Activated CD4-positive, CD25-positive, alpha-beta regulatory T cell treated with anti-CD3 and anti-CD28 coated beads, Interleukin-2, amount 50 U/mL, for 24 hours (primary cell): ENCODE data around the gene MITF.

ENCODE experiments used
- ATAC-seq, 2 donors: fragments of 150-1000 bp; cut with Tn5 transposase; one replicate each; pipeline ENCODE4 v1.10.0; 2021; ENCODE audit warnings: mild to moderate bottlenecking in 1 of 2, moderate library complexity in 1 of 2

Gene MITF

DNA sequence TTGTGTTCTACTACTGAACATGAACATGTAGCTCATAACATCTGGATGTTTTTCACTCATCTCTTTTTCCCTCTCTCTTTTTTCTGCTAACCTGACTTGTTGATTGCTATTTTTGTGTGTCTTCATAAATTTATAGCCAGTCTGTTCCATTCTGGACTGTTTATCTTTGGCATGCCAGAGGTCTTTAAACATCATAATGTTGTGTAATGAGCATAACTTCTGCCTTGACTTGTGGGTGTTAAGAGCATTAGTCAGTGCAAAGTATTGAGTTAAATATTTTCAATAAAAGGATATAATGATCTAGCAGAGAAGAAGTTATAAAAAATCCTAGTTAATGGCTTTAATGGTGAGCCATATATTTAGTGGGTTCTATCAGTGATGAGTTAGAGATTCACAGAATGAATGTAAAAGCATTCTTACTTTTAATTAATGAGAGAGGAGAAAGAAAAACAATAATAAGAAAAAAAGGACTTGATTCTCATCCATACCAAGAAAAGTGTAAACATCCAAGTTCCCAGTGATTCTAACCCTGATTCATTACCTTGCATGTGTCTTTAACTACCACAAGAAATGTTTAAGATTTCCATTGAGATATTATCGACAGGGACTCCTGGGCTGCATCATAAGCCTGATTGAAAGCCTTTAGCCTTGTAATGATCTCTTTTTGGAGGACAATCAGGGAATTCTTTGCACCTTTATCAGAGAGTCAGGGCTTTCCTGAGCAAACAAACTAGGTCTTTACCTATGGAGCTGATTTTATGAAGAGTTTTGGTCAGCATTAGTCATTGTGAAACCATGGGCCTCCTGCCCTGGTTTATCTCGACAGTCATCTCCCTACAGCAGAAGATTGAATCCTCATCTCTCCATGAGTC, 22.9 kb downstream of the MITF start:
- ATAC-seq: no peak

DNA sequence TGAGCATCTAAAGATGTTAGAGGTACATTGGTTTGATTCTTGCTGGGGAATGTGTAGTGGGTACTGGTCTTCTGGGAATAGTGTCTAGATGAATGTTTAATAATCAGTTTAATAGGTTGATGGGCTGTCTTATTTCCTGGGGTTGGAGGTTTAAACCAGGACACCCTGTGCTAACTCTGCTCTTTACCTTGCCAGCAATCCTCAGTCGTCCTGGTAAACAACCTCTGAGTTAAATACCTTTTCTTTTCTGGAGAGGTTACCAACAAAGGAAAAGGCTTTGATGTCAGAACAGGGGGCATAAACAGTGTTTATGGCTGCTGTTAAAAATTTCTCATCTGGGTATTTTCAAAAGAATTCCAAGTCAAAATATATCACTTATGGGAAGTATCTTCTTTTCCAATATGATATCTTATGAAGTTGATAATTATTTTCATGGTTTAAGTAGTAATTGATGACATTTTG, 23.5 kb downstream of the MITF start:
- no peak for ATAC-seq

DNA sequence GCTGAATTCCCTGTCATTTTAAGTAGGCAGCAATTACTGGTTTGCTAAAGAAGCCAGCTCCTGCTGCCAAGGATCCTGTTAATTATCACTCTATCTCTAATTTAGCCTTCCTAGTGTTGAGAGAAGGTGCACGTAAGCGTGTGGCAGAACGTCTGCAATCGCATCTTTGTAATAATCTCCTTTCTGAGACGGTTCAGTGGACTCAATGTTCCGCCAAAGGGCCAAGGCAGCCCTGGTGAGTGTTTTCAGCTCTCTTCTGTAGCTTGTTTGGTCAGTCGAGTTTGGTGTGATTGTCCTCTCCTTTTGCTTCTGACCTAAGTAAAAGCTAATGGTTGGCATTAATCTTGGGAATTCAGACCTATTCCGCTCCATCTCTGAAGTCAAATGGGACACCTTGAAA, 24.2 kb downstream of the MITF start:
- ATAC-seq: no peak

DNA sequence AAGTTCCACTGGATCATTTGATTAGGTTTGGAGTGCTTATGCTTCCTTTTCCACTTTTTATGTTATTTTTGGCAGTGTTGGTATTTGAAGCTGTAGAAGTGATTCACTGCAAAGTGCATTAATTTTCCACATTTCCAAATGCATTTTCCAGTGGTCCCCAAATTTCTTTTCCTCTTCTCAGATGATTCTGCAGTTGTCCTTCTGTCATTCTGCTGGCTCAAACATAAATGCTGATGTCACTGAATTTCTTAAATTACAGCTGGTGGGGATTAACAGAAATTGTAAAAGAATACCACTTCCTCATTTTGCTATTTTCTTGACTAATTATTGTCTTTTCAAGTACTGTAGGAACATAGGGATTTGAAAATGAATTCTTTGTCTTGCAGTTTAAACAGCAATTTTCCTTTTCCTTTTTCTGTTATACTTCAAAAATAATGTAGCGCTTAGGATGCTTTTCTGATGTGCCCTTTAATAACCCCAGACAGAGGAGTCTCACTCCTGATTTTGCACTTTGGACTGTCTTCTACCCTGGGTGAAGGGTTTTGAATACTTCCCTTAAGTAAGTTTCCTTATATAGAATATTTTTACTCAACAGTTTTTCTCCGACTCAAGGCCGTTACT, 25.0 kb downstream of the MITF start:
- no peak for ATAC-seq

DNA sequence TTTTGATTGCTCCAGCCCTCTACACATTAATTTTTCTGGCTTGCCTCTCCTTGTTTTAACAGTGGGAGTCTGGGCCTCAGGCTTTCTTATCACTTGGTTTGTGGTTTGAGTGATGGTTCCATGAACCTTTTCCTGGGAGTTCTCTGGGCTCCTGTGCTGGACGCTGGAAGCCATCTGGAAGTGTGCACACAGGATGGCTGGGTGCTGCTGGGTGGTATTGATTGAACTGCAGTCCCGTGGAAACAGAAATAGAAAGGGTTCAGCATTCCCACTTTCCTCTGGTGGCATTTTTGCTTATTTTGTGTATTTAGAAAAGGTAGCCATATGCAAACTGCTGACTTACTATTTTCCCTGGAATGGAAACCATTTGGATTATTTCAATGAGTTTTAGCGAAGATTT, 25.6 kb downstream of the MITF start:
- no peak for ATAC-seq

DNA sequence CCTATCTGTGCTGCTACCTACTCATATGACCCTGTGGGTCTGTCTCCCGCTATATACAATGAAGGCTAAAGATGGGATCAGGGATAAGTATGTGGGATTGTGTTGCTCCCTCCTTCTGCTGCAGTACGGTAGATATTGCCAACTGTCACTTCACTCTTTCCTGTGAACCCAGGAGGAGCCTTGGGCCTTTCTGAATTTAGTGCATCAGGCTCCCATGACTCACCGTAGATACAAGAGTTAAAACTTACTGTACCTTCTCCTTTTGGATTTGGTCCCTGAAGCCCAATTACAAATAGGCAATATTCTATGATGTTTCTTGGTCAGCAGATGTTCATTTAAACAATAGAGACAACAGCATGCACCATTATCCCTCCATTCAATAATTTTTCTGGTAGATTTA, 27.4 kb downstream of the MITF start:
- no peak for ATAC-seq

DNA sequence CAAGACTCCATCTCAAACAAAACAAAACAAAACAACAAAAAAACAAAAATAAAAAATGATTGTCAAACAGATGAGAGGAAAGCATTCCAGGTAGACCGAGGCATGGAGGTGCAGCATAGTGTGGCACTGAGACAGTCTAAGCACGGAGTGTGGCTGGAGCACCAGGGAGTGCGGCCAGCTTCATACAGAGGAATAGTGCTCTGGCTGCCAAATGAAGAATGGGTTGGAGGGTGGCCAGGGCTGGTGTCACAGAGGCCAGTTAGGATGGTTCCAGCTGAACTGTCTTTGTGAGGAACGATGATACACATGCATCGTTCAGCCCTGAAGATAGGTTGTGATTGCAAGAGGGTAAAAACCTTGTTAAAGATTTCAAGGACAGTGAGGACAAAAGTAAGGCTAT, 28.3 kb downstream of the MITF start:
- ATAC-seq: no peak

DNA sequence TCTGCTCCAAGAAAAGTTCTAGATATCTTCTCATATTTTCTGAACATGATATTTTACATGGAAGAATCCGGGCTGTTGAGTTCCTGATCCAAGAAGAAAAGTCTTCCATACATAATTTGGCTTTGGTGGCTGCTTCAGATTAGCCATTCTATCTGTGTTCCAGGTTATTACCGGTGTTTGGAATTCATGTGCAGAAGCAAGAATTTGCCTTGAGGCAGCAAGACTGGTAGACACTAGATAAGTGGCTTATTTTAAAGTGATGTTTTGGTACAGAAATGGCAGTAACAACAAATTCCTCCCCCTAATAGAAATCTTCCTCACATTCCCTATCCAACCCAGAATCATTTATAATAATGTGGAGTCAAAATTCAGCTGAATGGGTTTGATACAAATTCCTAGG, 29.2 kb downstream of the MITF start:
- no peak for ATAC-seq

DNA sequence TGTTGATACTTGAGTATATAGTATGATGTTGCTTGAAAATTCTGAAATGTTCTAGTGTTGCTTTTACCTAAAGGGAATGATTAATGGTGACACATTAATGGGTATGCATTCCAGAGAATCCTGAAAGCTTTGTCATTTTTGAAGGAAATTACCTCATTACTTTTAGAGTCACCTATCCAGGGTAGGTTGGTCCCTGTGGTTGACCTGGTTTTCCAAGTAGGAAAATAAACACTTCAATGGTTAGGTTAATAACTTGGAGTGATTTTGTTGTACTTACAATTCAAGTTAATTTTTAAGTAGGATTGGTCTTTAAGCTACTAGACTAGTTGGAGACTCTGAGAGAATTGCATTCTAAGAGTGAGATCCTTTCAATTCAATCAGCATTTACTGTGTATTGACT, 31.0 kb downstream of the MITF start:
- no peak for ATAC-seq

DNA sequence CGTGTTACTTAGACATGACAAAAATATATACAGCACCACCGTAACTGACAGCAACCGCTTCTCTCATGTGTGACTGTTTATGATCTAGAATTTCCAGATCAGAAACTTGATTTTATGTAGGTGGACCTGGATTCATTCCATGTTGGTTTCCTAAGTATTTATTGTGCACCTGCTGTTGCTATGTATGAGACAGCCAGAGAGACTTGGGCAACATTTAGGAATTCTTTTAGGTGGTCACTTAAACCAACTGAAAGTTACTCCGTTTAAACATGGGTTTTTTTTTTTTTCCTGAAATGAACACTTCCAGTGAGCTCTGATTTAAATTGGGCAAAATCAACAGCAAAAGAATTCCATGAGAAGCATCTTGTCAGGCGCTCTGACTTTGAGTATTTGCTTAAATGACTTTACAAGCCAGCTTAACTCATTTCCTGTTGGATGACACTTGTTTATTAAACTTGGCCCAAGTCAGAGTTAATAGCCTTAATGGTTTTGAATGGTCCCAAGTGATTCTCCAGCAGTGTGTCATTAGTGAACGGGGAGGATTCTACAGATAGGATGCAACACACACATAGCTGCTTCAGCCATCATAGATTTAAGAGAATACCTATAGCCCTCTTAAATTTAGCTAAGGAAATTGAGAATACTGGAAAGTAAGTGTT, 31.8 kb downstream of the MITF start:
- no peak for ATAC-seq

DNA sequence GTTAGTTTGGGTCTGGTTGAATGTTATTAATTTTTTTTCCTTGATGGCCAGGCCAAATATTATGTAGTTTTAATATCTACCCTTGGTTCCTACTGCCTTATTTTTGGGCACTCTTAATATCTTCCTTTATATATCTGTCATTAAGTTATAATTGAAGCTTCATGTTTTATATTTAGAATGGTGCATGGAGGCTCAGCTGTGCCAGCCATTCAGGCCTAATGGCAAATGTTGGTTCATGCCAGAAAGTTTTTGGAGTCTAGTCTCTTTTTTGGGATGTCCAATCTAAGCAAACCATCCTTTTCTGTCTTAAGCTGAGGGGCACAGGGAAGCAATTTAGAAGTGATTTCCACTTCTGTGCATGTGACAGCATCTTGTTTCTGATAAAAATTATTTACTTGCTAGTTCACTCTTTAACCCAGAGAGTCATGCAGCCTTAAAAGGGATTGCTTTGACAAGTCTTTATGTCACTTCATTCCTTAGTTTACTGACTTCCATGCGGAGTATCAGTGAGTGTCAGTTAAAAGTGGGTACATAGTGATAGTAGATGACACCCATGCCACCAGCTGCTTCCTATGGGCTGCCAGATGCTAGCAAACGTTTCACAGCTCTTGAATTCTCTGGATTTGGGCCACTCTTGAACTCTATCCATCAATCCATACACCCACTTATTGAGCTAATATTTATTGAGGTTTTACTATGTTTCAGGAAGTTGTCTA, 33.0 kb downstream of the MITF start:
- ATAC-seq: no peak

DNA sequence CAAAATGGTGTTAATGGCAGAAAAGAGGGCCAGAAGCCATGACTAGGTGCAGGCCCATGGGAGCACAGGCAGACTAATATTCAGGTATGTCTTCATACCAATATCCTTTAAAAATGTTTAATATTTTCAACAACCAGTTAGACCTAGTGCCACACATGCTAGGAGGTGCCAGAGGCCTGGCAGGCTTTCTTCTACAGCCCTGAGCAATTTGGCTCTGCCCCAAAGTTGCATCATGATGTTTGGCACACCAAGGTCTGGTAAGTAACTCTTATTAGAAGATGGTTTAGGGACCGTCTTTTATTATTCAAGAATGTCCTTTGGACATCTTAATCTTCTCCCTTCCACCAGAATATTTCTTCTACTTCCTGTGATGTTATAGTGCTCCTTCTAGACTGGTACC, 34.8 kb downstream of the MITF start:
- ATAC-seq: no peak

DNA sequence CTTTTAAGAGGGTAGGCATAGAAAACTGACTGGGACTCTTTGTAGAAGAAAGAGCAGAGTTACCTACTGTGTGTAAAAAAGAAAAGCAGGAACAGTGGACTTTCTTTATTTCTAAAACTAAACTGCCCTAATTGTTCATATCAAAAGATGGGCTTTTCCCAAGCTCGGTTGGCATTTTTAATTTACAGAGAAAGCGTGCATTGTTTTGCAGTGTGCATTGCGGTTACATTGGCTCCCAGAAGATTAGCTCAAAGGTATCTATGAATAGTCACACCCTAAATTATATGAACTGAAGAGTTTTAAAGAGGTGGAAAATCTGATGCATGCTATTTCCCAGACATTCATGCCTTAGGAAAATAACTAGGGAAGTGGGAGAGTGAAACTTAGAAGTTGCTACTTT, 36.5 kb downstream of the MITF start:
- ATAC-seq: no peak

DNA sequence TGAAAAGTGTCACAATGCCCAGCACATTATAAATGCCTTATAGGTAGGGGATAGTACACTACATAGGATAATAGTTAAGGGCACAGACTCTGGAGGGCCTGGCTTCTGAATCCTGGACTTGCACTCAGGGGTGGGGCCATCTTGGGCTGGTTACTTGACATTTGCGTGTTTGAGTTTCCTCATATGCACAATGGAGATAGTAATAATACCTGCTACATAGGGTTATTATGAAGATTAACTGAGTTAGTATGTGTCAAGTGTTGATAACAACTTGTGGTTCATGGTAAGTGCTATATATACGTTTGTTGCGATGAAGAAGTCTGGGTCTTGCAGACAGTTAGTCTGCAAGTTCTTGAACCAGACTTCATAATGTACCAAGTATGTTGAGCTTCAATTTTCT, 37.0 kb downstream of the MITF start:
- ATAC-seq: no peak

DNA sequence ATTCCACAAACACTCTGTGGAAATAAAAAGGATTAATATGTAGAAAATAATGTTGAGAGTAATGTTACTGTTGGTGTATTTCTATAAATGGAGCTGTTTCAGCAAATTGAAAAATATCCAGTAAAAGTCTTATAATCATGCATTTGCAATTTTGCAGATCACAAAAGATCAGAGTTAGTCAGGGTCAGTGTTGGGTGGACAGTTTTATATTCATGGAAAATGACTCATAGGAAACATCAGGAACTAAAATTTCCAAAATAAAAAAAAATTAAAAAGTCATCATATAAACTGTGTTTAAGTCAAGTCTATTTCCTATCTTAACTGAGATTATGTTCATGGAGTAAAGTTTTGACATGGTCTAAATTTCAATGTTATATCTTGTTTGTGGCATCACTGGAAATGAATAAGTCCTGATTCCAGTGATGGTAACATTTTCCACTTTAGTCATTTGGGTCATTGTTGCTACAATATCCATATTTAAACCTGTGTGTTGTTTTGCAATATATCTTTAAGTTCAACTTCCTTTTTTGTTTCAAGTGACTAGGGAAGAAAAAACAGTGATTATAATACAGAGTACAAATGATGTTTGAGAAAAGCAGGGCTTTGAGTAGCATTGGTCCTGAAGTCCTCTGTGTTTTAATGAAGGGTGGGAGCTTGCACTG, 37.8 kb downstream of the MITF start:
- no peak for ATAC-seq

DNA sequence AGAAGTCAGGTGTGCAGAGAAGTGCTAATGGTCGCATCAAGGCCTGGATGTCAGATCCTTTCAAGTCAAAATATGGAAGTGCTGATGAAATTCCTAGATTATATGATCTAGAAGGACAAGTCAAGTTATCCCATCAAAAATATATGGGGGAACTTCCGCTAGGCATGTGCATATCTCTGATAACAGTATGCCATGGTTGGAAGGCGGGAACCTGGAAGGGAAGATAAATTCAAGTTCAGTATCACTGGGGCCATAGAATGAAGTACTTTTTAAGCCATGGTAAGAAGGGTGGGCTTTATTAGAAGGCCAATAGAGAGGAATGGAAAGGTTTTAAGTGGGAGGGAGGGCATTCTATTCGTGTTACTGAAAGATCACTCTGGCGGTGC, 38.3 kb downstream of the MITF start:
- no peak for ATAC-seq

DNA sequence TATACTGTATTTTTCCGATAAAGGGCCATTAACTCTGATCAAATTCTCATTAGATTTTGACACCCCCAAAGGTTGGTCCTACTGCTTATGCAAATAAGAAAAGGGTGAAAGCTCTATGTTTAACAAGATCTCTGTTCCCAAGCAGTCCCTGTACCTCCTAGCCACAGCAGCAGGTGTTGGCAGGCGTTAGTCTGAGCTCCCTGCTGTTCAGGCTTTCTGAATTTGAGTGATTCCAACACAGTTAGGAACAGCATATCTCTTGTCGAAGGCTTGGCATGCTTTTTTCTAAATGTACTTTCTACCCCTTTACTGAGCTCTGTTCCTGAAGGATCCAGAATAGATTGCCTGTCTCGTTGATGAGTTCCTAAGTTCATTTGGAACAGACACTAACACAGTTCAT, 42.3 kb downstream of the MITF start:
- ATAC-seq: no peak

DNA sequence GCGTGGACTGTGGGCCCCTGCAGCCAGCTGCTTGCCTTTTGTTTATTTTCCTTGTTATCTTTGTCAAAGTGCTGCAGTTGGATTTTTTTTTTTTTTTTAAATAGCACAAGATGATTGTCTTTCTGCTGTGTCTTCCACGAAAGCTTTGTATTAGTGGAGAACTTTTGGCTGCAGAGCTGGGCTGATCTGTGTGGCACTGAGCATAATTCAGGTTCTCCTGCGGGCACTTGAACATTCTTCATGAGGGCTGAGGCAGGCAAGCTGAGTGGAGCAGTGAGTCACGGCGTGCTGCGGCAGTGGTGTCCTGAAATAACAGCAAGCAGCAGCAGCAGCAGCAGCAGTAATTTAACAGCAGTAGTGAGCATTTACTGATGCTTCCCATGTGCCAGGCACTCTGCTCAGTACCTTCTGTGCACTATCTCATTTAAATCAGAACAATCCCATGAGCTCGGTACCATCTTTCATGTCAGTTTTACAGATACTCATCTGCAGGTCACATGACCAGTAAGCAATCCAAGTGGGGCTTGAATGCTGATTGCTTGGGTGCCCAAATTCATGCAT, 45.8 kb downstream of the MITF start:
- no peak for ATAC-seq

DNA sequence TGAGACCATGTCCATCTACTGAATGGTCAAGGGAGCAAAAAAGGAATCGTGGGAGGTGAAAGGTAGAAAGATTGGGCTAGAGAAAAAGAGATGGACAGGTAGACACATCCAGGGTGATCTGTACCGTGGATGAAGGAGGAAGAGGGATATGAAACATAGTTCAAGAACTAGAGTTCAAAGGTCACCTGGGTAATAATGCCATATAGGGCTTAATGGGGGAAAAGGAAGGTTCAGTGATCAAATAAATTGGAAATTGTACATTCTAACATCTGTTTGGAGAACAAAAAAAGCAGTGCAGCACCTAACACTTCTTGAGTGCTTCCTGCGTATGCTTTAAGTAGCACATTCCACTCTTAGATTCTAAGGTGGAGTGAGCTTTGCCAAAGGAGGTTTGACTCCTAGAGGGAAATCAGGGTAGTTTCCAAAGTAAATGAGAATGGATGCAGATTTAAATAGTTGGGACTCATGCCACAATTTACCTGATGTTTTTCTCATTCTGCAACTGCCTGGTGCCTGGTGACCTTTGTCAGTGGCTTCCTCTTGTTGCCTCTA, 46.6 kb downstream of the MITF start:
- ATAC-seq: no peak

DNA sequence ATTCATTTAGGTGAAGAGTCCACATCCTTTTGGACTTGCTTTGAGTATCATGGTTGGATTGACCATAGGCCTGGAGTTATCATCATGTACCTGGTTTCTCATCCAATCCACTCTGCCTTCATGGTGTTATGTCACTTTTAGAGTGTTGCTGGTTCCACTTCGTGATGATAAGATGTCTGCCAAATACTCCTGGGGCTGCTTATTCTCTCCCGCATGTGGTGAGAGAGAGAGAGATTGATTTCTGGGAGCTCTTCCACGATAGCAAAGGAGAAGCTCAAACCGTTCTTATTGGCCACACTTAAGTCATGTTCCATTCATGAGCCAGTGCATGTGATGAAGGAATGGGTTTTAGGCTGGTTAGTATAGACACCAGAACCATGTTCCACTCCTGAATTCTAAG, 47.6 kb downstream of the MITF start:
- no peak for ATAC-seq

DNA sequence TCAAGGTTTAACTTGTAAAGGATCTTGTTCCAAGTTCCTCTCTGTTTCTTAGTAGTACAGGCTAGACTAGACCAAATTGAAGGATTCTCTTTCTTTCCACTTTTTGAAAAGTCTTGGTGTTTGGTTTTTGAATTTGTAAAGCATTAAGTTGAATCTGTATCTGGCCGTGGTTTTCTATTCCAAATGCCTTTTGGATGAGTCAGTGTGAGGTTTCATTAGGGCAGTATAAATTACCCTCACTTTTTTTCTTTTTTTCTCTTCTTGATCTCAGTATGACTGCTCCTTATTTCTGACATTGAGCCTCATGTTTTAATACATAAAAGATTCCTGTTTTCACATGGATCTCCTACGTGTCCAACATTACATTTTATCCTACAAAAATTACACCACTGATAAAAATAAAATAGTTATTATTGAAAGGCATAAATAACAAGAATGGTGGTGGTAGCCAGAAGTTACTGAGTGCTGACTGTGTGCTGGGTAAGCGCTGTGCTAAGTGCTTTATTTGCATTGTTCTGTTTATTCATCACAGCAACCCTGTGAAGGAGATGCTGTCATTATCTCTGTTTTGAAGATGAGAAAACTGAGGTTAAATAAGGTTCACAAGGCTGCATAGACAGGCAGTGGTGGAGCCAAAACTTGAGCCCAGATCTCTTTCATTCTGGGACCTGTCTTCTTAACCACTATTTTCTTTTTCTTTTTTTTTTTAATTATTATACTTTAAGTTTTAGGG, 48.3 kb downstream of the MITF start:
- ATAC-seq: no peak
